GM18520 (cell line): ENCODE results near the gene CERT1.
"Not testable (repeated sequence)": the region's sequence is repeated elsewhere in the genome, so short reads cannot be mapped to it uniquely, and the experiment has no call there.

ENCODE experiments used
- ATAC-seq: cut with Tn5 transposase; IDR thresholded peaks from one replicate; pipeline ENCODE4 v1.9.1; 2021; ENCODE audit not compliant: unreplicated experiment

Gene CERT1

DNA sequence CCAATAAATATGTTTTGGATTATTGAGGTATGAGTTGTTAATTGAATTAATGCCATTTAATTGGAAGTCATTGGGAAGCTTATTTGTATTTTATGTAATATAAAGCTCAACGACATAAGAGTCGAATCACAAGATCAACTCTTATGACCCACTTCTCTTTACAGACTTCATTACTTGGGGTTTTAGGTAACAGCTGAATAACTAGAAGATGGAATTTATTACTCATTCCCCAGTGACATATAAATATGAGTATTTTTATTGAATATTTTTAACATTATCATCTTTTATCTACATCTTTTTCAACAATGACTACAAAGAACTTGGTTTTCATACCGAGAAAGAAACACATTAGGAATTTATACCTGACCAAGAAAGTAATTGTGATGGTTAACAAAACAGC, 153.3 kb downstream of the CERT1 start:
- ATAC-seq, result no peak

DNA sequence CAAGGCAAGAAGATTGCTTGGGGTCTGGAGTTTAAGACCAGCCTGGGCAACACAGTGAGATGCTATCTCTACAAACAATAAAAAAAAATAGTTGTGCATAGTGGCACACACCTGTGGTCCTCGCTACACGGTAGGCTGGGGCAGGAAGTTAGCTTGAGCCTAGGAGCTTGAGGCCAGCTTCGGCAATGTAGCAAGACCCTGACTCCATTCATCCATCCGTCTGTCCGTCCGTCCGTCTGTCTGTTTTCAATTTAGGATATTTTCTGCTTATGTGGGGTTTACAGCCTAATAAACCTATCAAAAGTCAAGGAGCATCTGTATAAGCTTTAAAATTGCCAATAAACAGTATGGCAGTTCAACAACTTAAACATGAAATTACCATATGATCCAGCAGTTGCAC, 154.7 kb downstream of the CERT1 start:
- ATAC-seq, result no peak

DNA sequence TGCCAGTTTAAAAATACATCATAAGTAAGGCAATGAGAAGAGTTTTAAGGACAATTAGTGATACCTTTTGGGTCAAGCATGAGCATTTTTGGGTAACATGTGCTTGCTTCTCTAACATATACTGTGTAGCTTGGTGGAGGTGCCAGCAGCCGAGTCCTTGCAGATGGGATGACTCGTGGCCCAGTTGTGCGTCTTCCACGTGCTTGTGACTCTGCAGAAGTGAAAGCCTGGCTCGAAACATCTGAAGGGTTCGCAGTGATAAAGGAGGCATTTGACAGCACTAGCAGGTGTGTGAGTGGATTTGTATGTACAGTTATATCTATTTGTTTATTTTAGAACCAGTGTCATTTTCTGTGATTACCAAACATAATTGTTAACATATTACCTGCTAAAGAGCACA, 156.2 kb downstream of the CERT1 start:
- no peak for ATAC-seq

DNA sequence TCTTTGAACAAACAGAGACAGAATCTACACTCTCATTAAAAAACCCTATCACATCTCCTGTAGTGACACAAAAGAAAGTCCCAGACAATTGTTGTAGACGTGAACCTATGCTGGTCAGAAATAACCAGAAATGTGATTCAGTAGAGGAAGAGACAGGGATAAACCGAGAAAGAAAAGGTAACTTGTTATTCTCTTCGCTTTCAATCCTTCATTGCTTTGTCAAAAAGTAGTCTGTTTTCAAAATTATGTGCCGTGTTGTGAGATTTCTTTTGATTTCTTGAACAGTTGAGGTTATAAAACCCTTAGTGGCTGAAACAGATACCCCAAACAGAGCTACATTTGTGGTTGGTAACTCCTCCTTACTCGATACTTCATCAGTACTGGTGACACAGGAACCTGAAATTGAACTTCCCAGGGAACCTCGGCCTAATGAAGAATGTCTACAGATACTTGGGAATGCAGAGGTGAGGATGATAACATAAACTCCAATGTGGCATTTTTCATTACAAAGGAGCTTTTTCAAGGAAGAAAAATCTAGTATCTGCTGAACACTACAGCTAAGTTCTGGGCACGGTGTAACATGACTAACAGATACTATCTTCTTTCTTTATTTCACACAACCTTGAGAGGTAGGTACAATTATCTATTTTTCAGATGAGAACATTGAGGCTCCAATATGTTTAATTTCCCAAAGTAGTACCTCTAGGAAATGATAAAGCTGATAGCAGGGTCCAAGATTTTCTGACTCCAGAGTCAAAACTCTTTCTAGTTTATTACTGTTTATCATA, 160.1 kb downstream of the CERT1 start:
- ATAC-seq, result no peak

DNA sequence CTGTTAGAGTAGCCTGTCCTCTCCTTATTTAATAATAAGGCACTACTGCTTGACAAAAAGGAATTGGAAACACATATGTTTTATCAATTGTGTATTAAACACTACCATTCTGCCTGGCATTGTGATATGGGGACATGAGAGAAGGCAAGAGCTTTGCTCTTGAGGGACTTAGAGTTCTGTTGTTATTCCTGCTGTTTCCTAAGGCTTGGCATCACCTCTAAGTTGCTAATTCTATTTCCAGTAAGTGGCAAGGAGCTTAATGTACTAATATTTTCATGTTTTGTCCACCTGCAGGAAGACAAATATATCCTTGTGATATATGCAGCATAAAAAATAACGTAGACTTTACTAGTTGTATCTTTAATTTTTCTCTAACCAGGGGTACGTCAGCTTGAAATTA, 161.8 kb downstream of the CERT1 start:
- ATAC-seq, result no peak

DNA sequence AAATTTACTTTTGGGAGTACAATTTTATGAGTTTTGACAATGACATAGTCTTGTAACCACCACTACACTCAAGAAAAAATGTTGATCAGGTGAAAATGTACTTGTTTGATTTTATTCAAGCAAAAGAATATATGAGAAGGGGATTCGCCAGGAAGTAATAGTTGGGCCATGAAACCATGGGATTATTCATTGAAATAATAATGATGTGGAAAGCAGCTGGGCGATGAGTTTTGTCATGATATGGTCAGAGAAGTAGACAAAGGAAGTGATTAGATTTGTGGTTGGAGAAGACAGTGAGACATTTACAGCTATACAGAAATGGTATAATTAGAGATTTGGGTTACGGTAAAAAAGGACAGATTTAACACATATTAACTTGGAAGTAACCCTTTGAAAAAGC, 163.2 kb downstream of the CERT1 start:
- ATAC-seq, result no peak

DNA sequence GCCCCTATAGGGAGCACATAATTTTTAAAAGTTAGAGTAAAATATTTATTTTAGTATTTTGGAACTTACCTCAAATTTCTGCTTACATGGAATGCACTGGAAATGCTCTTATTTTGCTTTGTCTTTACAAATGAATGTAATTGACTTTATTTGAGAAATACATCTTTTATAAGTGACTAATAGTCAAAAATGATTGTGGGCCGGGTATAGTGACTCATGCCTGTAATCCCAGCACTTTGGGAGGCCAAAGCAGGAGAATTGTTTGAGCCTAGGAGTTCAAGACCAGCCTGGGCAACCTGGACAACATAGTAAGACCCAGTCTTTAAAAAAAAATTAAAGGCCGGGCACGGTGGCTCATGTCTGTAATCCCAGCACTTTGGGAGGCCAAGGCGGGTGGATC, 168.6 kb downstream of the CERT1 start:
- ATAC-seq, result no peak

DNA sequence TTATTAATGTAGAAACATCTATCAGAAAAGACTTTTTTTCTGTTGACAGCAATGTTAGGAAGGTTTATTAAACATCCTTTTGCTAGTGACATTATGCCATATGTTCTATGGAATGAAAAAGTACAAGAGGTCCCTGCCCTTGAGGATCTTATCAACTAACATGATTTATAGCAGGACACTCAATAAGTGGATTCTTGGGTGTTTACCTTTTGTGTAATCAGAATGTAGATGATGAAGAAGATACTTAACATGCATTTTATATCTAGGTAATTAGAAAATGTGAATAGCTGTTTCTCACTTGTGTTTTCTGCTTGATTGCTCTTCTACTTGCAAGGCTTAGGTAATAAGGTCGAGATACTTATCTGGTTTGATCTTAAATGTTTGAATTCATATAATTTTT, 169.5 kb downstream of the CERT1 start:
- ATAC-seq, result no peak

DNA sequence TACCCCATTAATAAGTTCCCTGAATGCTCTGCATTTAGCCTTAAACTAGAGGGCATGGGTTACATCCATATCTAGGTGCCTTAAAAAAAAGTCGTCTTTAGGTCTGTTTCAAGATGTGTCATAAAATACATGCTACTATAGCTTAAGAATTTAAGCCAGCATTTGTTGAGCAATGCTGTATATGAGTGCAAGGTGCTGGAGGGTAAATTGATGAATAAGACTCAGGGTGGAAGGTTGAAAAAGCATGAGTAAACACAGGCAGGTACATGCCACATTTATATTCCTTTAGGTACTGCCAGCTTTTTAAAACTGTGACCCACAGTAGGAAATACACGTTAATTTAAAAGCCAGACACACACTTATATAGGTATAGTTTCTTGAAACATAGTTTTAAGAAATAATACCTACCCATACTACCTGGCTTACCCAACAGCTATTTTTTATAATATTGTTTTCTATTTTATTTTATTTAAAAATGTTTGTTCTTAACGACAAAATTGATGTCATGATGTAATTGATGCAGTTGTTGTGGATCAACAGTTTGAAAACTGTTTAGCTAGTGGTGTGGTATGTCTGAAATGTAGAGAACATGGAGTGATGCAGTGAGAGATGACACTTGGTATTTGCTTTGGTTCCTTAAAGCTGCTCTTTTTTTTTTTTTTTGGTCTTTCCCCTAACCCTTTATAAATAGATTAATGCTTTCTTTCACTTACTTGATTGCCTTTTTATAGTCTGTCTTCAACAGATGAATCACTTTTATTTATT, 170.5 kb downstream of the CERT1 start:
- no peak for ATAC-seq

DNA sequence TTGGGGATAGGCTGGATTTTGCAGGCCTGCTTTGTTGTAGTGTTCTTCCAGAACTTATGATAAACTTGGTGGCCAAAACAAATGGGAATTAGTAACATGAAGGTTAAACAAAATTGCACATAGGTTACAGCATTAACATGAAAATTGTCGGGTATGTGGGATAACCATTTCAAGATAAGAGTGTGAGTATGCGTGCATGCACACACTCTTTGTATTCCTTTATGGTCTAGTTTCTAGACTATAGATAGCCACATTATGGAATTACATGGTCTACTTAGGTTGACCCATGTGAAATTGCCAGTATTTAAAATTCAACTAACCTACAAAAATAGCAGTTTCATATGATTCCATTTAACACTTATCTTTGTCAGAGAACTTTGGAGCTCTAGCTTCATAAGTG, 173.0 kb downstream of the CERT1 start:
- ATAC-seq, result no peak

DNA sequence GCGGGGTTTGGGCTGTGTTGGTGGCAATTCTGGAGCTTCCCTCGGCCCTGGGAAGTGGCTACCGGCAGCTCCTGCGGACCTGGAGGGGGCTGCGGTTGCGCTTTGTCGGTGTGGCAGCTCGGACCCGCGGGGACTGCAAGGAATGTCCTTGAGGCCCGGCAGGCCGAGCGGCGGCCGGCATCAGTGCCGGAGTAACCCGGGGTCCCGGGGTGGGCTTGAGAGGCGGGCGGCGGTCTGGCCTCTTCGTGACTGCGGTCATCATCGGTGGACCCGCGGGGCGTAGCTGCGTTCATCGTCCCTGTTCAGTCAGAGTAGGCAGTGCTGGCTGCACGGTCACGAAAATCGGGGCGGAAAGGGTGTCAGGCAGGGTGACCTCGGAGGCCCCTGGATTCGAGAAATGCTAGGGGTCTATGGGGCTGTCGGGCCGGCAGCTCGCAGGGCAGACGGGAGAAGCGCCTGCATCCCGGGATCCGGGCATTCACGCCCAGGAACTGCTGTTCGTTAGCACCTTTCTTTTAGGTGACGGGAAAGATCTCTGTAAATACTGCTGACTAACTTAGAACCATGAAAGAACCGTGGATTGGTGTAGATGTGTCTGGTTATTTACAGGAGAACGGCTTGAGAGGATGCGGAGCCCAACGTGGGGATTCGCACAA, 173.9 kb downstream of the CERT1 start:
- ATAC-seq, result no peak

DNA sequence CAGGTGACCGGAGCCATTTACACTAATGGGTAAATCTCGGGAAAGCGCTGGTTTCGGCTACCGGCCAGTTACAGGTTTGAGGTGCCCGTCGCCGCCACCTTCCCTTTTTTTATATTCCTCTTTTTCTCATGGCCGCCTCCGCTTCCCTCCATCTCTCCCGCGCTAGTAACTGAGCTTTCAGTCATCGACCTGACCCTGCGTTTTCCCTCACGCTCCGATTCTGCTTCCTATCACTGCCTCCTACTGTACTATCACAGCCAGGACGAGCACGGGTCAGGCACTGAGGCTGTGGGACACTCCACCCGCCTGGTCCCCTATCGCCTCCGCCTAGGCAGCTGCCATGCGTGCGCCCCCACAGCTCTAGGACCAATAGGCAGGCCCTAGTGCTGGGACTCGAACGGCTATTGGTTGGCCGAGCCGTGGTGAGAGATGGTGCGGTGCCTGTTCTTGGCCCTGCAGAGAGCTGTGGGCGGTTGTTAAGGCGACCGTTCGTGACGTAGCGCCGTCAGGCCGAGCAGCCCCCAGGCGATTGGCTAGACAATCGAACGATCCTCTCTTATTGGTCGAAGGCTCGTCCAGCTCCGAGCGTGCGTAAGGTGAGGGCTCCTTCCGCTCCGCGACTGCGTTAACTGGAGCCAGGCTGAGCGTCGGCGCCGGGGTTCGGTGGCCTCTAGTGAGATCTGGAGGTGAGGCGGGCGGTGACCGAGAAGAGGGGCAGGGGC, 174.7 kb downstream of the CERT1 start, which contains the start of gene HMGCR:
Gene HMGCR (plus strand): TSS at position 606 of the 722 bp plus-strand sequence. CDS start 5,386 bp downstream, outside the sequence.
- peak; percentile 98 for ATAC-seq

DNA sequence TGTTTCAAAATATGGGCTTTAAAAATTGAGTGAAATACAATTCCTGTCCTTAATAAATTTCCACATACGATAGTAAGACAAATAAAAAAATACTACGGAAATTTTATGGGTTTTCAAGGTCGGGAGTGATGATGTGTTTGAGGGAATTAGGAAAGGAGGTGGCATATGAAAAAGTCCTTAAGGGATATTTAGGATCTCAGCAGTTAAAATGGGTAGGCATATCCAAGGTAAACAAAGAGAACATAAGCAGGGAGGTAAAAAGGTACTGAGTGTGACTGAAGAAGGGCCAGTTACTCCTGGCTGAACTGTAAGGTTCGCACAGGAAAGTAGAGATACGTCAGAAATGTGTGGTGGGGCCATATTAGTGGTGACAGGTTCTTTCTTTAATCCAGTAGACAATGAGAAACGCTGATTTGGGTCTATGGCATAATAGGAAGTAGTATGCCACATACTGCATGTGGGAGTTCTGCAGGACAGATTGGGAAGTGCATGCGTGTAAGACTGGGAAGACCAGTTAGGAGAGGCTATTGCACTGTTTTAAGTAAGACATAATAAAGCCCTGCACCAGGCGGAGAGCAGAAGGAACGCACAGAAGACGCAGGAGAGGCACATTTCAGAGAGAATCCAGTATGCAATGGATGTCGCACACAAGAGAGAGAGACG, 175.3 kb downstream of the CERT1 start:
- no peak for ATAC-seq

DNA sequence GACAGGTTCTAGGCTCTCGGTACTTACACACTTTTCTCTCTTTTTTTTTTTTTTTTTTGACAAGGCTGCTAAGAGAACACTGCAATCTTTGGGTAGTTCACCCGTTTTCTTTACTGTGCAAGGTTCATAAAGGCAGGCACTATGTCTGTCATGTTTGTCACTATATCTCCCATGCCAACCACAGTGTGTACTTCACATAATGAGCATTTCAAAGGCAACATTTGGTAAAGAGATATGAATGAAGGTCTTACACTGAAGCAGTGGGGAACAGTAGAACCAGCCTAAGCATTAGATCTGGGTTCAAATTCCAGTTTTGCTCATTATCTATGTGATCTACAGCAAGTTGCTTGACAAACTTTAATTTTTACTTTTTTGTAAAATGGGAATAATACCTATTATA, 175.9 kb downstream of the CERT1 start:
- no peak for ATAC-seq

DNA sequence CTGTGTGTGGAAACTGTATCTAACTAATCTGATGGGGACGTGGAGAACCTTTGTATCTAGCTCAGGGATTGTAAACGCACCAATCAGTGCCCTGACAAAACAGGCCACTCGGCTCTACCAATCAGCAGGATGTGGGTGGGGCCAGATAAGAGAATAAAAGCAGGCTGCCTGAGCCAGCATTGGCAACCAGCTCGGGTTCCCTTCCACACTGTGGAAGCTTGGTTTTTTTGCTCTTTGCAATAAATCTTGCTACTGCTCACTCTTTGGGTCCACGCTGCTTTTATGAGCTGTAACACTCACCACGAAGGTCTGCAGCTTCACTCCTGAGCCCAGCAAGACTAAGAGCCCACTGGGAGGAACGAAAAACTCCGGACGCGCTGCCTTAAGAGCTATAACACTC, 177.0 kb downstream of the CERT1 start:
- ATAC-seq, result not testable (repeated sequence)

DNA sequence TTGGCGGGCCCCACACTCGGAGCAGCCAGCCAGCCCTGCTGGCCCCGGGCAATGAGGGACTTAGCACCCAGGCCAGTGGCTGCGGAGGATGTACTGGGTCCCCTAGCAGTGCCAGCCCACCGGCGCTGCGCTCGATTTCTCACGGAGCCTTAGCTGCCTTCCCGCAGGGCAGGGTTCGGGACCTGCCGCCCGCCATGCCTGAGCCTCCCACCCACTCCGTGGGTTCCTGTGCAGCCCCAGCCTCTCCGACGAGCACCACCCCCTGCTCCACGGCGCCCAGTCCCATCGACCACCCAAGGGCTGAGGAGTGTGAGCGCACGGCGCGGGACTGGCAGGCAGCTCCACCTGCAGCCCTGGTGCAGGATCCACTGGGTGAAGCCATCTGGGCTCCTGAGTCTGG, 177.7 kb downstream of the CERT1 start:
- ATAC-seq, result not testable (repeated sequence)

DNA sequence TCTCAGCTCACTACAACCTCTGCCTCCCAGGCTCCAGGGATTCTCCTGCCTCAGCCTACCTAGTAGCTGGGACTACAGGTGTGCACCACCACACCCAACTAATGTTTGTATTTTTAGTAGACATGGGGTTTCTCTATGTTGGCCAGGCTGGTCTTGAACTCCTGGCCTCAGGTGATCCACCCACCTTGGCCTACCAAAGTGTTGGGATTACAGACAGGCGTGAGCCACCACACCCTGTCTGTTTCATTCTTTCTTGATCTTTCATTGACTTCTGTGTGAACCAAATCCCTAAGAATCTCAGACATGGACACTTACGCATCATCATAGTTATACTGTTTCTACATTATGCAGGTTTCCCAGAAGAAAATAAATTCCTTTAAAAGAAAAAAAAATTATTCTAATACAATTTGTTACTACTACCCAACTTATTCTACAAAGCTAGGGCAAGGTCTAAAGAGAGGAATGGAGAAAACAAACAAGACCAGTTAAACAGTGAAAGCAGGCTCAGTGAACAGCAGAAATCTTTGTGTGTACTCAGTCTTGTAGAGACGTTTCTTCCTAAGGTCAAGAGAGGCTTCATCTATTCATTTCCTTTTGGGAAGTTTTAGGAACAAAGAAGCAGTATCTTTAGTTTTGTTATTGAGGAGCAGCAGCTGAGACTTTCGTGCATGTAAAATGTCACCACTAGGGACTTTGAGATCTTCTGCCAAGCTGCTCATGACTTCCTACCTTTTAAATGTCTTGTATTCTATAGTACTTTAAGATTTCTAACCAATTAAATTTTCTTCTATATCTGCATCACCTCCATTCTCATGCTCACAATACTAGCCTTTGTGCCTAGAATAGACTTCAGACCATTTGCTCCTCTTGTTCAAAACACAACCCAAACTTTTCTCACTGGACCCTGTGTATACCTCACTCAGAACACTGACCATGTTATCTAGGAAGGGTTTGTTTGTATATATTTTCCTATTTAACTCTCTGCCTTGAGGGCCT, 180.0 kb downstream of the CERT1 start:
- no peak for ATAC-seq

DNA sequence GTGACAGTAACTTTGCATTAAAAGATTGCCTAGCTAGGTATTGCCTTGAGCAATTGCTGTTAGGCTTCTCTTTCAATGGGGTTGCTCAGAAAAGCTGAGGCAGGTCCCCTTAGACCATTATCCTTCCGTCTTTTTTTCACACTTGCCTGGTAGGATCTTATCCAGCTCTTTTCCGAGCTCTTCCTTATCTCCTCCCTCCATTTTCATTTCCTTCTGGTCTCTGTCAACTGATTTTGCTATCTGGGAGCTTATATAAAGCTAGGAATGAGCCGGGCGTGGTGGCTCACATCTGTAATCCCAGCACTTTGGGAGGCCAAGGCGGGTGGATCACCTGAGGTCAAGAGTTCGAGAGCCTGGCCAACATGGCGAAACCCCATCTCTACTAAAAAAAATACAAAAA, 181.0 kb downstream of the CERT1 start:
- ATAC-seq, result no peak
